Vagina (tissue), 2 donors: ENCODE measurements around the gene RABAC1. TPM values are rescaled to one million over a fixed set of nuclear protein-coding genes. Genes with fewer than 3 reads are reported as not detected.
A peak's percentile ranks its signal among the peaks of the same experiment; 100 is the strongest.

ENCODE experiments used
- DNase-seq, 2 donors: peaks; one replicate each; pipeline ENCODE4 v3.0.0-alpha.2; 2017; ENCODE audit errors: extremely low spot score in 2 of 2
- H3K27ac ChIP-seq: fragments of 200-600 bp; sonication (generic); one replicate; pipeline ENCODE4 v1.5.1; 2019
- H3K27me3 ChIP-seq: fragments of 200-600 bp; sonication (generic); one replicate; pipeline ENCODE4 v1.5.1; 2019
- H3K36me3 ChIP-seq, 2 donors: fragments of 200-600 bp; sonication (generic); one replicate each; pipeline ENCODE4 v1.5.1; 2017 to 2019
- H3K4me1 ChIP-seq: fragments of 200-600 bp; sonication (generic); one replicate; pipeline ENCODE4 v1.5.1; 2019
- H3K4me3 ChIP-seq, 2 donors: fragments of 200-600 bp; sonication (generic); 1 replicate in 1 of 2; 2 replicates in 1 of 2; pipeline ENCODE4 v1.5.1; 2016 to 2019
- H3K9me3 ChIP-seq: fragments of 200-600 bp; sonication (generic); one replicate; pipeline ENCODE4 v1.5.1; 2019
- CTCF ChIP-seq, 3 experiments: fragments of 450-650 bp in 2 of 3; fragments of 200-600 bp in 1 of 3; sonication (generic) in 1 of 3; IDR thresholded peaks; one replicate each; pipeline ENCODE4 v1.5.1; 2017 to 2019; ENCODE audit warnings: antibody characterized with exemption in 3 of 3, mild to moderate bottlenecking in 2 of 3, moderate library complexity in 2 of 3
- POLR2A ChIP-seq, 2 donors: fragments of 450-650 bp; IDR thresholded peaks; one replicate each; pipeline ENCODE4 v1.6.1; 2017; ENCODE audit warnings: antibody characterized with exemption in 2 of 2, mild to moderate bottlenecking in 2 of 2, moderate library complexity in 2 of 2
- POLR2AphosphoS5 ChIP-seq, 2 donors: sonication (generic); formaldehyde crosslinking; IDR thresholded peaks; one replicate each; pipeline ENCODE4 v1.9.0; 2017; ENCODE audit warnings: antibody characterized with exemption in 2 of 2, mild to moderate bottlenecking in 2 of 2, low read depth in 1 of 2; ENCODE audit not compliant: insufficient read depth in 1 of 2
- intact Hi-C: fragments of 100-400 bp; cut with DNase I; formaldehyde crosslinking; loops from one replicate; pipeline ENCODE4 v1.15.1; 2023
- total RNA-seq: library from RNA; depleted of rRNA; stranded (reverse); fragments of >200 nt; gene quantifications from one replicate; pipeline ENCODE4 v1.2.3, GENCODE V29; 2016

The RABAC1 gene
- total RNA-seq, 1 donor from 2014 or later, result 263 TPM

GRCh38 chr19:41967054-41967783 lies 8.1 kb upstream of the RABAC1 start:
- no peaks in the 10 kb centered on the region for H3K27me3 ChIP-seq
- DNase-seq, result no peak
- H3K4me3 ChIP-seq, result no peak overlapping the region
- H3K36me3 ChIP-seq, result no peaks in the 10 kb centered on the region
- no peaks in the 10 kb centered on the region for H3K9me3 ChIP-seq
- TF ChIP-seq CTCF (IDR thresholded peaks at IDR 0.05), result no peak
- intact Hi-C loops, result no loop called here
- no peak overlapping the region for H3K27ac ChIP-seq
- no peaks in the 10 kb centered on the region for H3K4me1 ChIP-seq

- intact Hi-C loops, result no loop called here
- DNase-seq, result no peak
- Histone ChIP-seq H3K27ac (no peak overlapping the region), H3K36me3 (no peaks in the 10 kb centered on the region), H3K4me1 (no peaks in the 10 kb centered on the region), H3K27me3 (no peaks in the 10 kb centered on the region), H3K4me3 (no peak overlapping the region), H3K9me3 (no peaks in the 10 kb centered on the region)
- TF ChIP-seq CTCF (IDR thresholded peaks at IDR 0.05) (no peak), POLR2AphosphoS5 (IDR thresholded peaks at IDR 0.05; ENCODE audit: insufficient read depth in 1 of 2, low read depth in 1 of 2) (no peak), POLR2A (IDR thresholded peaks at IDR 0.05) (no peak)
Measured at GRCh38 chr19:41965106-41965505, 6.0 kb upstream of the RABAC1 start.

GRCh38 chr19:41960973-41961372 lies 1.9 kb upstream of the RABAC1 start:
- Histone ChIP-seq H3K27me3 (no peaks in the 10 kb centered on the region), H3K4me1 (peaks cover 14% of the 10 kb centered on the region), H3K27ac (no peak overlapping the region), H3K9me3 (no peaks in the 10 kb centered on the region), H3K36me3 (peaks cover 0 to 8% of the 10 kb centered on the region in 2 donors), H3K4me3 (no peak overlapping the region)
- no peak for DNase-seq
- intact Hi-C loops, result no loop called here
- no peak for TF ChIP-seq CTCF (IDR thresholded peaks at IDR 0.05)
- no peak for TF ChIP-seq POLR2A (IDR thresholded peaks at IDR 0.05)
- TF ChIP-seq POLR2AphosphoS5 (IDR thresholded peaks at IDR 0.05; ENCODE audit: insufficient read depth in 1 of 2, low read depth in 1 of 2), result no peak

- no peaks in the 10 kb centered on the region for H3K9me3 ChIP-seq
- peak overlapping the region; percentile 93 for H3K27ac ChIP-seq
- H3K27me3 ChIP-seq, result no peaks in the 10 kb centered on the region
- peak overlapping the region; percentile 85 for H3K4me3 ChIP-seq
- intact Hi-C loops, result loop anchor here (5.0 kb wide), 1 partner anchor 76 kb away; the partner anchor contains the start of gene ARHGEF1
- peaks cover 0 to 12% of the 10 kb centered on the region in 2 donors for H3K36me3 ChIP-seq
- peaks cover 14% of the 10 kb centered on the region for H3K4me1 ChIP-seq
- peak in 1 of 2 donors; percentile 52 for TF ChIP-seq POLR2A (IDR thresholded peaks at IDR 0.05)
- peak in 1 of 2 donors; percentile 85 for TF ChIP-seq POLR2AphosphoS5 (IDR thresholded peaks at IDR 0.05; ENCODE audit: insufficient read depth in 1 of 2, low read depth in 1 of 2)
- TF ChIP-seq CTCF (IDR thresholded peaks at IDR 0.05), result no peak
- no peak for DNase-seq
Measured at GRCh38 chr19:41958367-41959055, 610 bp downstream of the RABAC1 start.
